Spleen (tissue), 7 donors: ENCODE data around the gene TNFAIP2.

Experiments used
- POLR2A ChIP-seq, 3 donors: fragments of 450-650 bp; IDR thresholded peaks; one replicate each; pipeline ENCODE4 v1.5.1; 2017; ENCODE audit warnings: antibody characterized with exemption in 3 of 3, mild to moderate bottlenecking in 1 of 3
- POLR2AphosphoS5 ChIP-seq, 3 donors: sonication (generic); formaldehyde crosslinking; IDR thresholded peaks; one replicate each; pipeline ENCODE4 v1.5.1; 2017; ENCODE audit warnings: antibody characterized with exemption in 3 of 3
- TF ChIP-seq, protein P1 (sequence below), 11 experiments: fragments of 200-600 bp in 7 of 11; fragments of 450-650 bp in 4 of 11; sonication (generic) in 4 of 11; IDR thresholded peaks in 8 of 11; conservative IDR thresholded peaks in 3 of 11; 1 replicate in 7 of 11; 2 replicates in 4 of 11; pipeline versions ENCODE4 v1.4.0 to v1.8.0; 2016 to 2021; ENCODE audit warnings: antibody characterized with exemption in 11 of 11, inconsistent platforms in 4 of 11, mild to moderate bottlenecking in 1 of 11
- donor health status: DM: no; HTN: no; CAD: no; lungs with moderate emphysema.
- donor health status: DM: no; HTN: no; CAD: no.
- donor health status: DM: no; HTN: no; CAD: no.

DNA sequence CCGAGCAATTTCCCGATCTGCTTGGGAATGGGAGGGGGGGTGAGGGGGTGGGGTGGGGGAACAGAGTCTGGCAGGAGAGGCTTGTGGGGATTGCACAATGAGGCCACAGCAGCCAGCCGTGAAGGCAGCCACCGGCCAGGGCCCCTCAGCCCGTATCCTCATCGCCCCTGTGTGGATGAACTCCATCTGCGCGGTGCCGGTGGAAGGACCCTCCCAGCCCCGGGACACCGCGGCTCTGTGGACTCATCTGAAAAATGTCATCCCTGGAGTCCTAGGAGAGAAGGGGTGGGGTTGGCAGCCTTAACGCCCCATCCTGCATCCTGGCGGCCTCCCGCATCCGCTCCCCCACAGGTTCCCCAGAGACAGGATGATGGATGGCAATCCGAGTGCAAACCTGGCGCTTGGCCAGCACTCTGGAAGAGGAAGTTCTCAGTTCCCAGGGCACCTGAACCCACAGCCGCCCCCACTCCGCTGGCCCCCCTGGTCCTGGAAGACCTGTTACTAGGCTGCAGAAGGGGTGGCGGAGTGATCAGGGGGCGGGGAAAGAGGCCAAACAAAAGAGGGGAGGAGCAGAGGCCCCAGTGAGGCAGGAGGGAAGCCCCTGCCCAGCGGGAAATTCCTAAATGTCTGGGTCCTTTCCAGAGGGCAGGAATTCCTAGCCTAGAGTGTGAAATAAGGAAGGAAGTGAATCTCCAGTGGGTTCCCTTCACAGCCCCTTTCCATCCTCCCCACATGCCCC is 1.2 kb upstream of the TNFAIP2 start:
- TF ChIP-seq, protein P1, sequence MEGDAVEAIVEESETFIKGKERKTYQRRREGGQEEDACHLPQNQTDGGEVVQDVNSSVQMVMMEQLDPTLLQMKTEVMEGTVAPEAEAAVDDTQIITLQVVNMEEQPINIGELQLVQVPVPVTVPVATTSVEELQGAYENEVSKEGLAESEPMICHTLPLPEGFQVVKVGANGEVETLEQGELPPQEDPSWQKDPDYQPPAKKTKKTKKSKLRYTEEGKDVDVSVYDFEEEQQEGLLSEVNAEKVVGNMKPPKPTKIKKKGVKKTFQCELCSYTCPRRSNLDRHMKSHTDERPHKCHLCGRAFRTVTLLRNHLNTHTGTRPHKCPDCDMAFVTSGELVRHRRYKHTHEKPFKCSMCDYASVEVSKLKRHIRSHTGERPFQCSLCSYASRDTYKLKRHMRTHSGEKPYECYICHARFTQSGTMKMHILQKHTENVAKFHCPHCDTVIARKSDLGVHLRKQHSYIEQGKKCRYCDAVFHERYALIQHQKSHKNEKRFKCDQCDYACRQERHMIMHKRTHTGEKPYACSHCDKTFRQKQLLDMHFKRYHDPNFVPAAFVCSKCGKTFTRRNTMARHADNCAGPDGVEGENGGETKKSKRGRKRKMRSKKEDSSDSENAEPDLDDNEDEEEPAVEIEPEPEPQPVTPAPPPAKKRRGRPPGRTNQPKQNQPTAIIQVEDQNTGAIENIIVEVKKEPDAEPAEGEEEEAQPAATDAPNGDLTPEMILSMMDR (IDR thresholded peaks at IDR 0.05 in 8 of 11, conservative IDR thresholded peaks at IDR 0.05 in 3 of 11): no peak
- peak; percentile 57 to 72 (median 66) for TF ChIP-seq POLR2AphosphoS5 (IDR thresholded peaks at IDR 0.05)
- no peak for TF ChIP-seq POLR2A (IDR thresholded peaks at IDR 0.05)
